Measurements from ENCODE around the gene CLN6. TPM values are rescaled to one million over a fixed set of nuclear protein-coding genes. Genes with fewer than 3 reads are reported as not detected.
"Not testable (repeated sequence)": the region's sequence is repeated elsewhere in the genome, so short reads cannot be mapped to it uniquely, and the experiment has no call there.

Gene CLN6
- total RNA-seq, 1 donor from 2014 or later: 95.3 TPM

DNA sequence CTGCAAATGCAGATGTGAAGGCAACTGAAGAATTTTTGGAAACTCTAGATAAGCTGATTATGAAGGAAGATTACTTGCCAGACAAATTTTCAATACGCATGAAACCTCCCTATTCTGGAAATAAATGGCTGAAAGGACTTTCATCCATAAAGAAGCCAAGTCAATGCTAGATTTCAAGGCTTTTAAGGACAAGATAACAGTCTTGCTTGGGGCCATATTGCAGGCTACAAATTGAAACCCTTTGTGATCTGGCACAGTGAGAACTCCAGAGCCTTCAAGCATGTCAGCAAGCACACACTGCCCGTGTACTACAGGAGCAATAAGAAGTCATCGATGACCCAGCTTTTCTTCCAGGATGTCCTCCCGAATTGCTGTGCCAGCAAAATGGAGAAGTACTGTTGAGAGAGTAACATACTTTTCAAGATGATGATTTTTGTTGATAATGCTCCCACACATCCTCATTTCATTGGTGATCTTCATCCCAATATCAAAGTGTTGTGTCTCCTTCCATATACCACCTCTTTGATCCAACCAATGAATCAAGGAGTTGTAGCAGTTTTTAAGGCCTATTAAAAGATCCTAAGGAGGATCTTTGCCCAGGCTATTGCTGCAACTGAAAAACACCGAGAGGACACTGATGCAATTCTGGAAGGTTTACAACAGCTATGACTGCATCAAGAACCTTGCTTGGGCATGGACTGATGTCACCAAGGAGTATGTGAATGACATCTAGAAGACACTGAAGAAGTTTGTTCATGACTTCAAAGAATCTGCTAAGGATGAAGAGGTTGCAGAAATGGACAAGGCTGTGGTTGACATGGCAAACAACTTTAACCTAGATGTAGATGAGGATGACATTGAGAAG is 44.7 kb downstream of the CLN6 start:
- no peak overlapping the region for H3K4me3 Mint-ChIP-seq
- intact Hi-C loops (cut with micrococcal nuclease): no loop called here
- no peak overlapping the region for H3K27ac Mint-ChIP-seq
- H3K27me3 Mint-ChIP-seq (ENCODE audit: insufficient read depth): no peaks in the 10 kb centered on the region
- H3K9me3 Mint-ChIP-seq: no peaks in the 10 kb centered on the region
- no peak for DNase-seq (ENCODE audit: low spot score)
- peaks cover 7% of the 10 kb centered on the region for H3K4me1 Mint-ChIP-seq (ENCODE audit: low read depth)
- peaks cover 55% of the 10 kb centered on the region for H3K36me3 Mint-ChIP-seq (ENCODE audit: low read depth)

- intact Hi-C loops (cut with micrococcal nuclease): no loop called here
- Mint-ChIP-seq H3K4me1 (ENCODE audit: low read depth) (peaks cover 7% of the 10 kb centered on the region), H3K27me3 (ENCODE audit: insufficient read depth) (no peaks in the 10 kb centered on the region), H3K27ac (no peak overlapping the region), H3K9me3 (no peaks in the 10 kb centered on the region), H3K4me3 (no peak overlapping the region), H3K36me3 (ENCODE audit: low read depth) (peaks cover 50% of the 10 kb centered on the region)
- no peak for DNase-seq (ENCODE audit: low spot score)
These were observed 45.8 kb downstream of the CLN6 start for GRCh38 chr15:68183616-68184315.

DNA sequence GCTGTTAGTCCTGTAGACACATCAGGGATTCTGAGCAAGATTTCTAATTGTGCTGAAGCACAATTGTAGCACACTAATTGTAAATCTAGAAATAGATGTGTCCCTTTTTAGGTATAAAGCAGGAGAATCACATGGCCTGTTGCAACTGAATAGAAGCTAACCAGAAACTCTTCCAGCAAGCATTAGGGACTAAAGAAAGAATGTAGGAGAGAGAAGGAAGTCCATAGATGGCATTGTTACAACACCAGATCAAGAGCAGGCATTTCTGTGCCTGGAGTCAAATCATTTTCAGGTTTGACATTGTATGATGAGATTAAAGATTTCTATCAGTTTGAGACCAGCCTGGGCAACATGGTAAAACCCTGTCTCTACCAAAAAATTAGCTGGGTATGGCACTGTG is 51.8 kb downstream of the CLN6 start:
- H3K27me3 Mint-ChIP-seq (ENCODE audit: insufficient read depth): no peaks in the 10 kb centered on the region
- no peaks in the 10 kb centered on the region for H3K4me1 Mint-ChIP-seq (ENCODE audit: low read depth)
- no peak overlapping the region for H3K27ac Mint-ChIP-seq
- intact Hi-C loops (cut with micrococcal nuclease): no loop called here
- no peak overlapping the region for H3K4me3 Mint-ChIP-seq
- H3K9me3 Mint-ChIP-seq: no peaks in the 10 kb centered on the region
- peaks cover 38% of the 10 kb centered on the region for H3K36me3 Mint-ChIP-seq (ENCODE audit: low read depth)
- no peak for DNase-seq (ENCODE audit: low spot score)

GRCh38 chr15:68176601-68177000 is 52.9 kb downstream of the CLN6 start:
- intact Hi-C loops (cut with micrococcal nuclease): no loop called here
- no peak for DNase-seq (ENCODE audit: low spot score)
- H3K4me3 Mint-ChIP-seq: no peak overlapping the region
- H3K4me1 Mint-ChIP-seq (ENCODE audit: low read depth): no peaks in the 10 kb centered on the region
- H3K27me3 Mint-ChIP-seq (ENCODE audit: insufficient read depth): no peaks in the 10 kb centered on the region
- no peaks in the 10 kb centered on the region for H3K9me3 Mint-ChIP-seq
- no peak overlapping the region for H3K27ac Mint-ChIP-seq
- H3K36me3 Mint-ChIP-seq (ENCODE audit: low read depth): peaks cover 39% of the 10 kb centered on the region

DNA sequence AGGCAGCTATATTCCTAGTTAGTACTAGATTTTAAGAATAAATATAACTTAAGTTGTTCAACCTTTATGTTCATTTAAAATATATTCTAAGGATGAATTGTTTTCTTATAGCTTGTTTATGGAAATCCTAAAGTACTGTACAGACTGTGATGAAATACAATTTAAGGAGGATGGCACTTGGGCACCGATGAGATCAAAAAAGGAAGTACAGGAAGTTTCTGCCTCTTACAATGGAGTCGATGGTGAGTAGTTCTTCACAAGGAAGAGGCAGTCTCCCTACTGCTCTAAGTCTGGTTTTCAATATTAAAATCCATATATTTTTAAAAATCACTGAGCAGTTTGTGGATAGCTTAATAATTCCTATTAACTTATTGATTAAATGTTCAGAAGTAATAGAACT is 54.0 kb downstream of the CLN6 start:
- H3K4me1 Mint-ChIP-seq (ENCODE audit: low read depth): no peaks in the 10 kb centered on the region
- no peak overlapping the region for H3K27ac Mint-ChIP-seq
- no peaks in the 10 kb centered on the region for H3K9me3 Mint-ChIP-seq
- H3K36me3 Mint-ChIP-seq (ENCODE audit: low read depth): peaks cover 38% of the 10 kb centered on the region
- no peak overlapping the region for H3K4me3 Mint-ChIP-seq
- intact Hi-C loops (cut with micrococcal nuclease): no loop called here
- H3K27me3 Mint-ChIP-seq (ENCODE audit: insufficient read depth): no peaks in the 10 kb centered on the region
- DNase-seq (ENCODE audit: low spot score): no peak

DNA sequence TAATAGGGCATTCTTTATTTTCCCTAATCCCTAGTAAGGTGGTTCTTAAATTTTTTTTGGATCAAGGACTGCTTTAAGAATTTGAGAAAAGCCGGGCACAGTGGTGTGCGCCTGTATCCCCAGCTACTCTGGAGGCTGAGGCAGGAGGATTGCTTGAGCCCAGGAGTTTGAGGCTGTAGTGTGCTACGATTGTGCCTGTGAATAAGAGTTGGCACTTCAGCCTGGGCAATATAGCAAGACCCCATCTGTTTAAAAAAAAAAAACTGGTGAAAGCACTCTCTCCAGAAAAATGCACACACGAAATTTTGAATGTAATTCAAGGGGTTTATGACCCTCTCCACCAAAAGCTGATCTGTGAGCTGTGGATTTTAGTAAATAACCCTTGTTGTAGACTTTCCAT is 56.4 kb downstream of the CLN6 start:
- intact Hi-C loops (cut with micrococcal nuclease): no loop called here
- Mint-ChIP-seq H3K36me3 (ENCODE audit: low read depth) (peaks cover 29% of the 10 kb centered on the region), H3K27me3 (ENCODE audit: insufficient read depth) (no peaks in the 10 kb centered on the region), H3K9me3 (no peaks in the 10 kb centered on the region), H3K4me3 (no peak overlapping the region), H3K27ac (no peak overlapping the region), H3K4me1 (ENCODE audit: low read depth) (no peaks in the 10 kb centered on the region)
- no peak for DNase-seq (ENCODE audit: low spot score)

DNA sequence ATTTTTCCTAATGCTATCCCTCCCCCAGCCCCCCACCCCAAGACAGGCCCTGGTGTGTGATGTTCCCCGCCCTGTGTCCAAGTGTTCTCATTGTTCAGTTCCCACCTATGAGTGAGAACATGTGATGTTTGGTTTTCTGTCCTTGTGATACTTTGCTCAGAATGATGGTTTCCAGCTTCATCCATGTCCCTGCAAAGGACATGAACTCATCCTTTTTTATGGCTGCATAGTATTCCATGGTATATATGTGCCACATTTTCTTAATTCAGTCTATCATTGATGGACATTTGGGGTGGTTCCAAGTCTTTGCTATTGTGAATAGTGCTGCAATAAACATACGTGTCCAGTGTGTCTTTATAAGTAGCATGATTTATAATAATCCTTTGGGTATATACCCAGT is 57.5 kb downstream of the CLN6 start:
- H3K27me3 Mint-ChIP-seq (ENCODE audit: insufficient read depth); H3K27ac Mint-ChIP-seq; intact Hi-C loops (cut with micrococcal nuclease); H3K4me3 Mint-ChIP-seq; H3K9me3 Mint-ChIP-seq; H3K4me1 Mint-ChIP-seq (ENCODE audit: low read depth); DNase-seq (ENCODE audit: low spot score): not testable (repeated sequence)
- peaks cover 24% of the 10 kb centered on the region for H3K36me3 Mint-ChIP-seq (ENCODE audit: low read depth)

GRCh38 chr15:68166847-68167246 is 62.7 kb downstream of the CLN6 start:
- Mint-ChIP-seq H3K36me3 (ENCODE audit: low read depth) (peaks cover 12% of the 10 kb centered on the region), H3K4me3 (no peak overlapping the region), H3K27ac (no peak overlapping the region), H3K9me3 (no peaks in the 10 kb centered on the region), H3K4me1 (ENCODE audit: low read depth) (no peaks in the 10 kb centered on the region), H3K27me3 (ENCODE audit: insufficient read depth) (no peaks in the 10 kb centered on the region)
- intact Hi-C loops (cut with micrococcal nuclease): no loop called here
- DNase-seq (ENCODE audit: low spot score): no peak

DNA sequence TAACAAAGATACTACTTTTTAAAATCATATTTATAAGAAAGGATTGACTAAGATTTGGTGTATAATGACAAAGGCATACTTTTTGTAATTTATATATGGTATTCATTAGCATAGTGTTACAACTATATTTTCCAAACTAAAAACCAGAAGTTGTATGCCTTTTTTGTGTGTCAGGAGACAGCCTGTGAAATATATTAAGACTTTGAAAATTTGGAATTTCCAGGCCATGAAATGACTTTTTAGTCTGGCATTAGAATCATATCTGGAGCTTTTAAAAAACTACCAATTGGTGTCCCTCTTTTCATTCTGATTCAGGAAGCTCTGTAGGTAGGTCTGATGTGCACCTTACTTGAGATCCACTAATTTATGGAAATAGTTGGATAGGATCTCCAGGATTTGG is 66.3 kb downstream of the CLN6 start:
- H3K27me3 Mint-ChIP-seq (ENCODE audit: insufficient read depth): no peaks in the 10 kb centered on the region
- DNase-seq (ENCODE audit: low spot score): no peak
- H3K9me3 Mint-ChIP-seq: no peaks in the 10 kb centered on the region
- intact Hi-C loops (cut with micrococcal nuclease): no loop called here
- no peaks in the 10 kb centered on the region for H3K4me1 Mint-ChIP-seq (ENCODE audit: low read depth)
- H3K4me3 Mint-ChIP-seq: no peak overlapping the region
- peaks cover 17% of the 10 kb centered on the region for H3K36me3 Mint-ChIP-seq (ENCODE audit: low read depth)
- no peak overlapping the region for H3K27ac Mint-ChIP-seq

DNA sequence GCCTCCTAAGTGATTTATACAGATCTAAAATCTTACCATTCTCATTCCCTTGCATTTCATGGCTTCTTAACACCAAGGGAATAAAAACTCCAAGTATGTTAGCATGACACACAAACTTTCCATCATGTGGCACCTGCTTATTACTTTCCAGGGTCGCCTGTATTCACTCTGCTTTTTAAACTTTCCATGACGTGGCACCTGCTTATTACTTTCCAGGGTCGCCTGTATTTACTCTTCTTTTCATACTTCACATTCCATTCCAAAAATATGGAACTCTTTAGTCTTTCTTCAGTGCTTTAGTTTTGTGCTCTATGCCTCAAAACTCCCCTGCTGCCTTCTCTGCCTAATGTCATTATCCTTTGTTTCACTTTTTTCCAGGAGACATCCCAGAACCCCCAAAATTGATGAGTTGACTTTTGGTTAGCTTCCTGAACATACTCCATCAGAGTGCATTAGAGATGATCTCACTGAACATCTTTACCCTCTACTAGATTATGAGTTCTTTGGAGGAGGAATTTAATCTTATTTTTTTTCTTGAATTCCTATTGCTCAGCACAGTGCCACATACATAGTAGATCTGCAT is 71.4 kb downstream of the CLN6 start:
- no peak for DNase-seq (ENCODE audit: low spot score)
- H3K4me1 Mint-ChIP-seq (ENCODE audit: low read depth): no peaks in the 10 kb centered on the region
- H3K27ac Mint-ChIP-seq: no peak overlapping the region
- no peaks in the 10 kb centered on the region for H3K27me3 Mint-ChIP-seq (ENCODE audit: insufficient read depth)
- no peak overlapping the region for H3K4me3 Mint-ChIP-seq
- H3K36me3 Mint-ChIP-seq (ENCODE audit: low read depth): peaks cover 26% of the 10 kb centered on the region
- intact Hi-C loops (cut with micrococcal nuclease): loop anchor here (5.0 kb wide), 1 partner anchor 106 kb away; the partner anchor contains the start of gene PIAS1
- H3K9me3 Mint-ChIP-seq: no peaks in the 10 kb centered on the region

- peaks cover 7% of the 10 kb centered on the region for H3K4me1 Mint-ChIP-seq (ENCODE audit: low read depth)
- H3K9me3 Mint-ChIP-seq: no peaks in the 10 kb centered on the region
- no peak overlapping the region for H3K4me3 Mint-ChIP-seq
- peaks cover 30% of the 10 kb centered on the region for H3K36me3 Mint-ChIP-seq (ENCODE audit: low read depth)
- no peak overlapping the region for H3K27ac Mint-ChIP-seq
- H3K27me3 Mint-ChIP-seq (ENCODE audit: insufficient read depth): no peaks in the 10 kb centered on the region
- intact Hi-C loops (cut with micrococcal nuclease): loop anchor here (5.0 kb wide), 1 partner anchor 105 kb away; the partner anchor contains the start of gene PIAS1
- no peak for DNase-seq (ENCODE audit: low spot score)
These were observed 72.5 kb downstream of the CLN6 start for GRCh38 chr15:68157074-68157473.

Measured in activated T-helper 1 cell treated with anti-CD3 and anti-CD28 coated beads, Interleukin-12 subunit alpha, Interleukin-12 subunit beta, Interleukin-2, Interleukin-4 antibody, amounts not matched to agents 30 ng/mL and 10 ng/mL and 1 ng/mL, durations not matched to agents 14 hours and 24 hours and 36 hours (primary cell).